Liver (tissue), 3 donors: Measurements from ENCODE around the gene BLM.

Source experiments
- EGR1 ChIP-seq, 2 donors: IDR thresholded peaks; 2 replicates each; pipeline ENCODE4 v1.6.1; 2016 to 2018; ENCODE audit warnings: antibody characterized with exemption in 2 of 2, low read depth in 2 of 2
- GABPA ChIP-seq, 2 donors: IDR thresholded peaks in 1 of 2; conservative IDR thresholded peaks in 1 of 2; 2 replicates each; pipeline ENCODE4 v1.6.1; 2016; ENCODE audit warnings: antibody characterized with exemption in 2 of 2, mild to moderate bottlenecking in 1 of 2, moderate library complexity in 1 of 2
- JUND ChIP-seq, 2 donors: IDR thresholded peaks; 2 replicates each; pipeline ENCODE4 v1.6.1; 2016; ENCODE audit warnings: antibody characterized with exemption in 2 of 2
- NR2F2 ChIP-seq: IDR thresholded peaks from 2 replicates; pipeline ENCODE4 v1.6.1; 2016; ENCODE audit warnings: antibody characterized with exemption
- RAD21 ChIP-seq, 2 donors: IDR thresholded peaks; 2 replicates each; pipeline ENCODE4 v1.6.1; 2016; ENCODE audit warnings: antibody characterized with exemption in 2 of 2, mild to moderate bottlenecking in 2 of 2
- RXRA ChIP-seq, 2 donors: IDR thresholded peaks; 2 replicates each; pipeline ENCODE4 v1.6.1; 2017 to 2018; ENCODE audit warnings: antibody characterized with exemption in 2 of 2, mild to moderate bottlenecking in 1 of 2
- TAF1 ChIP-seq: conservative IDR thresholded peaks from 2 replicates; pipeline ENCODE4 v1.6.1; 2016; ENCODE audit warnings: antibody characterized with exemption, mild to moderate bottlenecking
- TF ChIP-seq, protein P1 (sequence below): fragments of 150-350 bp; IDR thresholded peaks from 2 replicates; pipeline ENCODE4 v1.5.1; 2017; ENCODE audit warnings: improper control_type of control experiment, low read depth, low read length; ENCODE audit not compliant: missing input control
- TF ChIP-seq, protein P2 (sequence below): IDR thresholded peaks from 2 replicates; pipeline ENCODE4 v1.6.1; 2016; ENCODE audit warnings: antibody characterized with exemption, mild to moderate bottlenecking
- TF ChIP-seq, protein P3 (sequence below): IDR thresholded peaks from 2 replicates; pipeline ENCODE4 v1.6.1; 2016; ENCODE audit warnings: antibody characterized with exemption
- TF ChIP-seq, protein P4 (sequence below): IDR thresholded peaks from 2 replicates; pipeline ENCODE4 v1.6.1; 2016; ENCODE audit warnings: antibody characterized with exemption
- donor health status: healthy.
- donor health status: healthy.

DNA sequence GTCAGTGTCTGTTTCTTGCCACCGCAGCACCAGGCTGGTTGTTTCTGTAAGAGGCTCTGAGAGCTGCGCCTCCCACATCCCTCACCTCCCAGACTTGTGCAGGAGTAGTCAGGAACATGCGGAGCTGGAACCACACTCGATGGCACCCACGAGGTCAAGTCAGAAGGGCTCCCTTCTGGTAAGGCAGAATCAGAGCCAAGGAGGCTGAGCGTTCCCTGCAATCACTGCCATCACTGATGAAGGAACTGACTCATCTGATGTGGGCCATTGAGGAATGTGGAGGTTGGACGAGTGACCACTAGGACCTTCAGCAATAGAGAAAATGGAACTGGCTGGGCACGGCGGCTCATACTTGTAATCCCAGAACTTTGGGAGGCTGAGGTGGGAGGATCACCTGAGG is 35.7 kb upstream of the BLM start:
- no peak for TF ChIP-seq RAD21 (IDR thresholded peaks at IDR 0.05)
- TF ChIP-seq, protein P1, sequence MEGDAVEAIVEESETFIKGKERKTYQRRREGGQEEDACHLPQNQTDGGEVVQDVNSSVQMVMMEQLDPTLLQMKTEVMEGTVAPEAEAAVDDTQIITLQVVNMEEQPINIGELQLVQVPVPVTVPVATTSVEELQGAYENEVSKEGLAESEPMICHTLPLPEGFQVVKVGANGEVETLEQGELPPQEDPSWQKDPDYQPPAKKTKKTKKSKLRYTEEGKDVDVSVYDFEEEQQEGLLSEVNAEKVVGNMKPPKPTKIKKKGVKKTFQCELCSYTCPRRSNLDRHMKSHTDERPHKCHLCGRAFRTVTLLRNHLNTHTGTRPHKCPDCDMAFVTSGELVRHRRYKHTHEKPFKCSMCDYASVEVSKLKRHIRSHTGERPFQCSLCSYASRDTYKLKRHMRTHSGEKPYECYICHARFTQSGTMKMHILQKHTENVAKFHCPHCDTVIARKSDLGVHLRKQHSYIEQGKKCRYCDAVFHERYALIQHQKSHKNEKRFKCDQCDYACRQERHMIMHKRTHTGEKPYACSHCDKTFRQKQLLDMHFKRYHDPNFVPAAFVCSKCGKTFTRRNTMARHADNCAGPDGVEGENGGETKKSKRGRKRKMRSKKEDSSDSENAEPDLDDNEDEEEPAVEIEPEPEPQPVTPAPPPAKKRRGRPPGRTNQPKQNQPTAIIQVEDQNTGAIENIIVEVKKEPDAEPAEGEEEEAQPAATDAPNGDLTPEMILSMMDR: no peak
- TF ChIP-seq, protein P2, sequence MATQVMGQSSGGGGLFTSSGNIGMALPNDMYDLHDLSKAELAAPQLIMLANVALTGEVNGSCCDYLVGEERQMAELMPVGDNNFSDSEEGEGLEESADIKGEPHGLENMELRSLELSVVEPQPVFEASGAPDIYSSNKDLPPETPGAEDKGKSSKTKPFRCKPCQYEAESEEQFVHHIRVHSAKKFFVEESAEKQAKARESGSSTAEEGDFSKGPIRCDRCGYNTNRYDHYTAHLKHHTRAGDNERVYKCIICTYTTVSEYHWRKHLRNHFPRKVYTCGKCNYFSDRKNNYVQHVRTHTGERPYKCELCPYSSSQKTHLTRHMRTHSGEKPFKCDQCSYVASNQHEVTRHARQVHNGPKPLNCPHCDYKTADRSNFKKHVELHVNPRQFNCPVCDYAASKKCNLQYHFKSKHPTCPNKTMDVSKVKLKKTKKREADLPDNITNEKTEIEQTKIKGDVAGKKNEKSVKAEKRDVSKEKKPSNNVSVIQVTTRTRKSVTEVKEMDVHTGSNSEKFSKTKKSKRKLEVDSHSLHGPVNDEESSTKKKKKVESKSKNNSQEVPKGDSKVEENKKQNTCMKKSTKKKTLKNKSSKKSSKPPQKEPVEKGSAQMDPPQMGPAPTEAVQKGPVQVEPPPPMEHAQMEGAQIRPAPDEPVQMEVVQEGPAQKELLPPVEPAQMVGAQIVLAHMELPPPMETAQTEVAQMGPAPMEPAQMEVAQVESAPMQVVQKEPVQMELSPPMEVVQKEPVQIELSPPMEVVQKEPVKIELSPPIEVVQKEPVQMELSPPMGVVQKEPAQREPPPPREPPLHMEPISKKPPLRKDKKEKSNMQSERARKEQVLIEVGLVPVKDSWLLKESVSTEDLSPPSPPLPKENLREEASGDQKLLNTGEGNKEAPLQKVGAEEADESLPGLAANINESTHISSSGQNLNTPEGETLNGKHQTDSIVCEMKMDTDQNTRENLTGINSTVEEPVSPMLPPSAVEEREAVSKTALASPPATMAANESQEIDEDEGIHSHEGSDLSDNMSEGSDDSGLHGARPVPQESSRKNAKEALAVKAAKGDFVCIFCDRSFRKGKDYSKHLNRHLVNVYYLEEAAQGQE: no peak
- TF ChIP-seq JUND (IDR thresholded peaks at IDR 0.05): no peak
- no peak for TF ChIP-seq NR2F2
- TF ChIP-seq GABPA (IDR thresholded peaks at IDR 0.05 in 1 of 2, conservative IDR thresholded peaks at IDR 0.05 in 1 of 2): no peak
- TF ChIP-seq EGR1 (IDR thresholded peaks at IDR 0.05; ENCODE audit: low read depth in 2 of 2): no peak
- no peak for TF ChIP-seq TAF1
- TF ChIP-seq, protein P3, sequence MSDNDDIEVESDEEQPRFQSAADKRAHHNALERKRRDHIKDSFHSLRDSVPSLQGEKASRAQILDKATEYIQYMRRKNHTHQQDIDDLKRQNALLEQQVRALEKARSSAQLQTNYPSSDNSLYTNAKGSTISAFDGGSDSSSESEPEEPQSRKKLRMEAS: no peak
- no peak for TF ChIP-seq RXRA (IDR thresholded peaks at IDR 0.05)
- TF ChIP-seq, protein P4, sequence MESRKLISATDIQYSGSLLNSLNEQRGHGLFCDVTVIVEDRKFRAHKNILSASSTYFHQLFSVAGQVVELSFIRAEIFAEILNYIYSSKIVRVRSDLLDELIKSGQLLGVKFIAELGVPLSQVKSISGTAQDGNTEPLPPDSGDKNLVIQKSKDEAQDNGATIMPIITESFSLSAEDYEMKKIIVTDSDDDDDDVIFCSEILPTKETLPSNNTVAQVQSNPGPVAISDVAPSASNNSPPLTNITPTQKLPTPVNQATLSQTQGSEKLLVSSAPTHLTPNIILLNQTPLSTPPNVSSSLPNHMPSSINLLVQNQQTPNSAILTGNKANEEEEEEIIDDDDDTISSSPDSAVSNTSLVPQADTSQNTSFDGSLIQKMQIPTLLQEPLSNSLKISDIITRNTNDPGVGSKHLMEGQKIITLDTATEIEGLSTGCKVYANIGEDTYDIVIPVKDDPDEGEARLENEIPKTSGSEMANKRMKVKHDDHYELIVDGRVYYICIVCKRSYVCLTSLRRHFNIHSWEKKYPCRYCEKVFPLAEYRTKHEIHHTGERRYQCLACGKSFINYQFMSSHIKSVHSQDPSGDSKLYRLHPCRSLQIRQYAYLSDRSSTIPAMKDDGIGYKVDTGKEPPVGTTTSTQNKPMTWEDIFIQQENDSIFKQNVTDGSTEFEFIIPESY: no peak
